Kasumi-1 (cell line): ENCODE results near the gene KATNAL1.

Experiments
- DNase-seq, 2 experiments: peaks; one replicate each; lab custom pipeline; 2025; lab: John Stamatoyannopoulos, UW

Gene KATNAL1

GRCh38 chr13:30212256-30212655 is 95.1 kb downstream of the KATNAL1 start:
- DNase-seq, result no peak

DNA sequence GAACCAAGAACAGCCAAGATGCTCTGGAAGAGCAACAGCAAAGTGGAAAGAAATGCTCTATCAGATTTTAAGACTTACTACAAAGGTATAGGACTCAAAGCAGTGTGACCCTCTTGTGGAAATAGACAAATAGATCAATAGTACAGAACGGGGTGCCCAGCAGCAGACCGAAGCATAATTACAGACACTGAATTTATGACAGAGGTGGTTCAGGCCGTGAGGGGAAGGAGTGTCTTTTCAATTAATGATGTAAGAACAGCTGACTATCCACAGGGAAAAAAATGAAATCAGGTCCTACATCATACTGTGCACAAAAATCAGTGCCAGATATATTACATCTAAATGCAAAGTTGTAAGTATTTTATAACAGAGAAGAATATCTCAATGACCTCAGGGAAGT is 95.6 kb downstream of the KATNAL1 start:
- DNase-seq, result no peak

DNA sequence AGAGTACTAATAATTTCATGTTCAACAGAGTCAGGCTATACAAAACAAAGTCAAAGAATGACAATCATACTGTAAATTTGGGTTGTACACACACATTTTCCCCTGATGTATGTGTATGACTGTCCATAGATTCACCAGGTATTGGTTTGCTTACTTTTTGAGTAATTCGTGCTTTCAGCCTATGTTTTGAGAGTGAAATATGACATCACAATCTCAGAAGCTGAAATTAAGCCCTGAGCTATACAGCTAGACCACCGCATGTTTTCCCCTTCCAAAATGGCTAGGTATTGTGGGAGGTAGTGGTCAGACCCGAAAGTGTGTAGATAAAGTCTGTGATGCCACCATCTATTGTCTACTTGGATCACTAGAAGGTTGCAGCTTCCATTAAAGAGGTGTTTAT is 102.8 kb downstream of the KATNAL1 start:
- no peak for DNase-seq

DNA sequence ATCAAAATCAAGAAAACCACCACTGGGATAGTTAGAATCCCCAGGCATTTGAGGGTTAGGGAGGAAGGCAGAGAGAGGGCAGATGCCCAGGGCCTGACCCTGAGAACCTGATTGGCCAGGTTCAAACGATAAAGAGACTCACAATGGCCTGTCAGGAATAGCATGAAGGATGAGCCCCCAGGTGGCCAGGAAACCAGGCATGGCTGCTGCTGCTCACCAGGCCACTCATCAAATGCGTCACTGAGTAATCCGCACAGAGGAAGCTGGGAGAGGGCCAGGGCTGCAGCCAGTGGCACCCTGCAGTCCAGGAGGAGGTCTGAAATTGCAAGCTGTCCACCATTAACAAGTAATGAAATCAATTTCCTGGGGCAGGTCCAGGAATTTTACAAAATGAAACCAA is 111.3 kb downstream of the KATNAL1 start:
- DNase-seq, result no peak

GRCh38 chr13:30194906-30195305 is 112.4 kb downstream of the KATNAL1 start:
- no peak for DNase-seq

- DNase-seq, result no peak
Observed at GRCh38 chr13:30193279-30194234, 113.8 kb downstream of the KATNAL1 start.

GRCh38 chr13:30192320-30193093 is 114.8 kb downstream of the KATNAL1 start:
- DNase-seq, result no peak

- no peak for DNase-seq
Observed at GRCh38 chr13:30191491-30192100, 115.8 kb downstream of the KATNAL1 start.

- no peak for DNase-seq
Observed at GRCh38 chr13:30186634-30187415, 120.5 kb downstream of the KATNAL1 start.

DNA sequence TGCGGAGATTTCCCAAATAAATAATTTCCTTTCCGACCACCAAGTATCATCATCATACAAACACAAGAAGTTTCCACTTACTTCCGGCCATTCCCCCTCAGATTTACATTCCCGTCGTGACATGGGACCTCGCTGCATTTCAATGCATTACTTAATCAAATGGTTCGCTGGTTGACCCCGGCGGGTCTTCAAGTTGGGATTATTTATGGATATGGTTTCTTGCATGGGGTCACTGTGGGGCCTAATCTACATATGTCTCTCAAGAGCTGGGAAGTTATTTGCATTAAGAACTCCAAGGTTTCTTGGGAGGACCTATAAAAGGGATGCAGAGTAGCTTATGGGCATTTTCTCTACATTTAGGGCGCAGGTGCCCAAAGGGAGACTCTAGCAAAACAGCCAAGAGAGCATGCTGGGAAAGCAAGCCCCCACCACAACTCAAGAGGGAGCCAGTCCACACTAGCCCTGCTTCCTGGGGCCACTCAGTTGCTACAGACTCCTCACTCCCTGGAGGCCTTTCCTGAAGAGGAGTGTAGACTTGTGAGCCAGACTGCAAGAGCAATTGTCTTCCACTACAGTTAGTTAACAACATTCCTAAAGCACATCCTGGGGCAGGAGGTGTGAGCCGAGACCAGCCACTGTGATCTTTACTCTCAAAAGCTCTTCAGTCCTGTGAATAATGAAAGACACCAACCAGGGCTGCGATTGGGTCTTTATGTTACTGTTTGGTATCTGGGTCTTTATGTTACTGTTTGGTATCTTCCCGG is 125.3 kb downstream of the KATNAL1 start:
- DNase-seq, result no peak

DNA sequence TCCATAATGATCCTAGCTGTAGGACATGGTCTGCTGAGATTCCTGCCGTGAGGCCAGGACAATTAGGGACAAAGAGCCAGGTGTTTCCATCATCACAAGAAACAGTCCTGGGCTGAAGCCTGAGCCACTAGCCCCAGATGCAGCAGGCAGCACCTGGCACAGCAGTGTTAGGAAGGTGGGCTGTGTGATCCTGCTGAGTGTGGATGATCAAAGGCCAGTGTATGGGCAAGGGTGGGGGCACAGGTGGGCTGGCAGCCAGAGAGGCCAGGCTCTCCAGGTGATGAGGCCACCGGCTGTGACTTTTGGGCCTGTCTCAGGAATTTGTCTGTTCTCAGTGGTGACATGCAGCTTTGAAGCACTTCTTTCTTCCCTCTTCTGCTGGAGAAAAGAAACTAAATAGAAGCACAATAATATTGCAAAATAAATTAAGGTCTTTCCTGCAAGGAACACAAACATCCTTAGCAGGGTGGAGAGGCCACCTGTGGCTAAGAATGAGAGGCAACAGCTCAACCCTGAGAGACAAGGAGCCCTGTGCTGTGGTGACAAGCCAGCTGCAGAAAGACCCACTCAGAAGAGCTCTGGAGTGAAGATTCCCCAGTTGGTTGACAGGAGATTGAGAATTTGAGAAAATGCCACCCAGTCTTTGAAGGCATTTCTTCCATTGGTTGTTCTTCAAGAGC is 127.6 kb downstream of the KATNAL1 start:
- DNase-seq, result no peak

DNA sequence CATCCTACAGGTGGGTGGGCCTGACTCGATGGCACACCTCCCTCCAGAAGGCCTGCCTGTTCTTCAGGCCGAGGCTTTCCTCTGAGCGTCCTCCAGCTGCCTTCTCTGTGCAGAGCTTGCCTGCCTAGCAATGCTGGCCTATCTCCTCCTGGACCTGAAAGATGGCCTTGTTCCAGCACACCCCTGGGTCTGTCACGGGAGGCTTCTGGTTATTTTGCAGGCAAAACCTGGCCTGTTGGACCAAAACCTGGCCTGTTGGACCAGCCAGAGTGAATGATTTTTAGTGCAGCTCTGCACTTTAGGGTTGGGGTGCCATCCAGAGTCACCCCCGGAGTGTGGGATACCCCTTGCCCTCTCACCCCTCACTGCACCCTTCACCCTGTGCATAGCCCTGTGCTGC is 128.4 kb downstream of the KATNAL1 start:
- DNase-seq, result no peak

DNA sequence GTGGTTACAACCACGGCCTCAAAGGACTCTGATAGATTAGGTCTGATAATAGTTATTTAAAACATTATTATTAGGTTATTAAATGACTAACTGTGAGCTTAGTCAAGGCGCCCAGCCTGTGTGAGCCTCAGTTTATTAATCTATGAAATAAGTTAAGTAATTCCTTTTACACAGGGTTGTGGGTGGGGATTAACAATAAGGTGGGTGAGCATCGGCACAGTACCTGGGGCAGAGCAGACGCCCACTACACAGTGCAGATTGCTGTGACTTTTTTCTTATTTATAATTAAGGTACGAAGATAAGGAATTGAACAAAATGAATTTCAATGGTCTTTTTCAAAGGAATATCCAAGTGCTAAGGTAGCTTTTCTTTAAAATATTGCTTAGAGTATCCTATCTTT is 132.2 kb downstream of the KATNAL1 start:
- no peak for DNase-seq

DNA sequence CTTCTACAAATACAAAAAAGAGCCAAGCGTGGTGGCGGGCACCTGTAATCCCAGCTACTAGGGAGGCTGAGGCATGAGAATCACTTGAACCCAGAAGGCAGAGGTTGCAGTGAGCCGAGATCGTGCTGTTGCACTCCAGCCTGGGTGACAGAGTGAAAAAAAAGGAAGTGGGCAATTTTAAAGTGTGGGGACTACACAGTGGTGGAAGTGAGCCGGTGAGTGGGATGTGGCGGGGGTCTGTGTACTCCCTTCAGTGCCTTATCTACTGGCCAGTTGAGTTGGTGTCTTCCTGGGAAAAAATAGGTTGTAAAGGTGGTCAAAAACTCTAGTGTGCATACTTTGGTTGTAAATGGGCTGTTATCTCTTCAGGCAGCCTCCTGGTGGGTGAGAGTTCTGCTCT is 133.1 kb downstream of the KATNAL1 start:
- peak in 1 of 2 experiments; percentile 1 for DNase-seq

DNA sequence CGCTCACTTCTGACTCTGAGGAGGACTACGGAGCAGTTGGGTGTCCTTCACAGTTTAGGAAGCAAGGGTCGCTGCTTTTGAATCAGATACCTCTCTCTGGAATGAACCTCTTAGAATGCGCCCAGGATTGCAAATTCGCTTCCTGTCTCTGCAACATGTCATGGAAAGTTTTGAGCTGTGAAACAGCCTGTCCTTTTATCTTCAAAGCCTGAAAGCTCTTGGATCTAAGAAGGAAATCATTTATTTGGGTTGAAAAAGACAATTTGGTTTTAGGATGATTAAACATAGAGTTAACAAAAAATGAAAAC is 134.1 kb downstream of the KATNAL1 start:
- no peak for DNase-seq

DNA sequence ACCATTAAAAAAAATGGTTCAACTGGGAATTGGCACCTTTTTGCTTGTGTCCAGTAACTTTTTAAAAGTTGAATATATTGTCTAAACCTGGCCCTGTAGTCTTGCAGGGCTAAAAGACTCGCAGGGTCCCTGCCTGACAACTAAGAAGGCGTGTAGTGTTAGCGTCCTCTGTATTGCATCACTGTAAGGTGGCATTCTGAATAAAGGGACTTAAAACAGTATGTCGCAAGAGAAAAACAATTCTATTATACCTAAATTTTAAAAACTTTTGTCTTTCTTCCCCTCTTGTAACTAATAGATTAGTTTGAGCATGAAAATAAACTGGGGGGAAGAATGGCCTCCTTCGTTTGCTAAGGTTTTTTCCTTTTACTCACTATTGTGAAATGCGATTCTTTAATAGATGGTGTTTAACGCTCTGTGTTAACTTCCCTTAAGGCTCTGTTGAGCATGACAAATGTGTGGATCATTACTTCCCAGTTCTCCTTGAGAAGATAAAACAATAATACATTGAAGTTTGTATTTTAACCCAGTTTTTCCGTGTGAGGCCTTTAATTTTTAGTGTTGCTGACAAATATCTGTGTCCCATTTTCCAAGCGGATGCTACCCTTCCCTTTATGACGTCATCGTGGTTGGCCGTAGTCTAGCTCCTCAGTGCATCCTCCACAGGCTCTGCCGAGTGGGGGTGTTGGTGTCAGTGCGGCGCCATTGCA is 134.6 kb downstream of the KATNAL1 start:
- DNase-seq, result no peak

- no peak for DNase-seq
Observed at GRCh38 chr13:30170569-30170968, 136.8 kb downstream of the KATNAL1 start.

GRCh38 chr13:30169442-30169841 is 137.9 kb downstream of the KATNAL1 start:
- DNase-seq, result no peak

DNA sequence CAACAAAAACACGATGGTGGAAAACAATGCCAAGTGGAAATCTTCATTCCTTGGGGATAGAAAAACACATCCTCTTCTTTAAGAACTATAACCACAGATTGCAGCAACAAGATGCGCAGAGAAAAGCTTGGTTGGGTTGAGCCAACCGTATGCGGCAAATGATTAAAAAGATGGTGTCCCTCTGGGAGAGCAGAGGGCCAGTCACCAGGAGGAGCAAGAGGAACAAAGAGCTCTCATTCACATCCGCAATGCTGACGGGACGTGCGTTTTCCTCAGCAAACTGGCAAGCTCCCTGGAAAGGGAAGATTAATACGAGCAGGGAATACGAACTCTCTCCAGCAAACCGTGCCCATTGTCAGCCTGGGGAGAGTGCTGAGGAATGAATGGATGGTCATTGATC is 141.6 kb downstream of the KATNAL1 start:
- no peak for DNase-seq

DNA sequence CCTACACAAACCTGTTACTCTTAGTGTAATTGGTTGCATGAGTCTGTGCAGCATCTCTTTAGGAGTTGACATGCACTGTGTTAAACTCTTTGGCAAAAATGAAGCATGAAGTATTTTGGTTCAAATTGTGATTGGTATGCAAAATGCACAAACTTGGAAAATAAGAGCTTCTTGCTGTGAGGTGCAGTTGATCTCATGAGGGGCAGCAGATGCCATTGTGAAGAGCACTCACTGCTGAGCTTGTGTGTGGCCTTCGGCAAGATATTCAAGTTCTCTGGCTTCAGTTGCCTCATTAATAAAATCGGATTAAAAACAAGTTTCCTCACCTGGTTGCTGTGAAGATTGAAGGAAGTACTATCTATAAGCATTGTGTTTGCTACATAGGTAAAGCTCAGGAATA is 142.3 kb downstream of the KATNAL1 start:
- DNase-seq, result no peak
